ENCODE results near the gene NOTCH4. TPM values are rescaled to one million over a fixed set of nuclear protein-coding genes. Genes with fewer than 3 reads are reported as not detected.

NOTCH4 gene
- total and polyA plus RNA-seq, 9 of the 15 experiments (the other 6 are each of a cell fraction or from before 2014, with no cell fraction given) = 0.24 to 4.3 (median 1.7) TPM

- TF ChIP-seq, protein P1, sequence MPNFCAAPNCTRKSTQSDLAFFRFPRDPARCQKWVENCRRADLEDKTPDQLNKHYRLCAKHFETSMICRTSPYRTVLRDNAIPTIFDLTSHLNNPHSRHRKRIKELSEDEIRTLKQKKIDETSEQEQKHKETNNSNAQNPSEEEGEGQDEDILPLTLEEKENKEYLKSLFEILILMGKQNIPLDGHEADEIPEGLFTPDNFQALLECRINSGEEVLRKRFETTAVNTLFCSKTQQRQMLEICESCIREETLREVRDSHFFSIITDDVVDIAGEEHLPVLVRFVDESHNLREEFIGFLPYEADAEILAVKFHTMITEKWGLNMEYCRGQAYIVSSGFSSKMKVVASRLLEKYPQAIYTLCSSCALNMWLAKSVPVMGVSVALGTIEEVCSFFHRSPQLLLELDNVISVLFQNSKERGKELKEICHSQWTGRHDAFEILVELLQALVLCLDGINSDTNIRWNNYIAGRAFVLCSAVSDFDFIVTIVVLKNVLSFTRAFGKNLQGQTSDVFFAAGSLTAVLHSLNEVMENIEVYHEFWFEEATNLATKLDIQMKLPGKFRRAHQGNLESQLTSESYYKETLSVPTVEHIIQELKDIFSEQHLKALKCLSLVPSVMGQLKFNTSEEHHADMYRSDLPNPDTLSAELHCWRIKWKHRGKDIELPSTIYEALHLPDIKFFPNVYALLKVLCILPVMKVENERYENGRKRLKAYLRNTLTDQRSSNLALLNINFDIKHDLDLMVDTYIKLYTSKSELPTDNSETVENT (CRISPR knock-in tag; IDR thresholded peaks at IDR 0.05) = no peak
- TF ChIP-seq RBM15 (IDR thresholded peaks at IDR 0.05; ENCODE audit: insufficient read depth, low read length) (no peak), ZNF41 (CRISPR knock-in tag; conservative IDR thresholded peaks at IDR 0.05) (no peak), NFIC (IDR thresholded peaks at IDR 0.05) (peak; percentile 44; the same call in 1 of the 2 replicates), ZNF561 (CRISPR knock-in tag; conservative IDR thresholded peaks at IDR 0.05) (no peak), RERE (CRISPR knock-in tag; IDR thresholded peaks at IDR 0.05; ENCODE audit: borderline replicate concordance) (no peak), KAT2B (IDR thresholded peaks at IDR 0.05; ENCODE audit: low read depth, low read length) (no peak), PTBP1 (IDR thresholded peaks at IDR 0.05; ENCODE audit: low read depth, low read length) (no peak), ZBTB9 (CRISPR knock-in tag; IDR thresholded peaks at IDR 0.05) (no peak), ZBTB12 (CRISPR knock-in tag; IDR thresholded peaks at IDR 0.05) (no peak)
- TF ChIP-seq, protein P2, sequence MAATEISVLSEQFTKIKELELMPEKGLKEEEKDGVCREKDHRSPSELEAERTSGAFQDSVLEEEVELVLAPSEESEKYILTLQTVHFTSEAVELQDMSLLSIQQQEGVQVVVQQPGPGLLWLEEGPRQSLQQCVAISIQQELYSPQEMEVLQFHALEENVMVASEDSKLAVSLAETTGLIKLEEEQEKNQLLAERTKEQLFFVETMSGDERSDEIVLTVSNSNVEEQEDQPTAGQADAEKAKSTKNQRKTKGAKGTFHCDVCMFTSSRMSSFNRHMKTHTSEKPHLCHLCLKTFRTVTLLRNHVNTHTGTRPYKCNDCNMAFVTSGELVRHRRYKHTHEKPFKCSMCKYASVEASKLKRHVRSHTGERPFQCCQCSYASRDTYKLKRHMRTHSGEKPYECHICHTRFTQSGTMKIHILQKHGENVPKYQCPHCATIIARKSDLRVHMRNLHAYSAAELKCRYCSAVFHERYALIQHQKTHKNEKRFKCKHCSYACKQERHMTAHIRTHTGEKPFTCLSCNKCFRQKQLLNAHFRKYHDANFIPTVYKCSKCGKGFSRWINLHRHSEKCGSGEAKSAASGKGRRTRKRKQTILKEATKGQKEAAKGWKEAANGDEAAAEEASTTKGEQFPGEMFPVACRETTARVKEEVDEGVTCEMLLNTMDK (IDR thresholded peaks at IDR 0.05; ENCODE audit: borderline replicate concordance, insufficient read depth, low read depth, low read length, poor library complexity, severe bottlenecking) = no peak
Observed at GRCh38 chr6:32168807-32169591, 54.9 kb downstream of the NOTCH4 start (continued).

All from K562 (cell line).